T1000 (cell line): ENCODE data around the gene EVA1A.
A peak's percentile ranks its signal among the peaks of the same experiment; 100 is the strongest.

Experiments used
- DNase-seq: peaks from one replicate; lab custom pipeline; 2025; ENCODE audit warnings: mixed read lengths; lab: John Stamatoyannopoulos, UW

Gene EVA1A, protein sequence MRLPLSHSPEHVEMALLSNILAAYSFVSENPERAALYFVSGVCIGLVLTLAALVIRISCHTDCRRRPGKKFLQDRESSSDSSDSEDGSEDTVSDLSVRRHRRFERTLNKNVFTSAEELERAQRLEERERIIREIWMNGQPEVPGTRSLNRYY

DNA sequence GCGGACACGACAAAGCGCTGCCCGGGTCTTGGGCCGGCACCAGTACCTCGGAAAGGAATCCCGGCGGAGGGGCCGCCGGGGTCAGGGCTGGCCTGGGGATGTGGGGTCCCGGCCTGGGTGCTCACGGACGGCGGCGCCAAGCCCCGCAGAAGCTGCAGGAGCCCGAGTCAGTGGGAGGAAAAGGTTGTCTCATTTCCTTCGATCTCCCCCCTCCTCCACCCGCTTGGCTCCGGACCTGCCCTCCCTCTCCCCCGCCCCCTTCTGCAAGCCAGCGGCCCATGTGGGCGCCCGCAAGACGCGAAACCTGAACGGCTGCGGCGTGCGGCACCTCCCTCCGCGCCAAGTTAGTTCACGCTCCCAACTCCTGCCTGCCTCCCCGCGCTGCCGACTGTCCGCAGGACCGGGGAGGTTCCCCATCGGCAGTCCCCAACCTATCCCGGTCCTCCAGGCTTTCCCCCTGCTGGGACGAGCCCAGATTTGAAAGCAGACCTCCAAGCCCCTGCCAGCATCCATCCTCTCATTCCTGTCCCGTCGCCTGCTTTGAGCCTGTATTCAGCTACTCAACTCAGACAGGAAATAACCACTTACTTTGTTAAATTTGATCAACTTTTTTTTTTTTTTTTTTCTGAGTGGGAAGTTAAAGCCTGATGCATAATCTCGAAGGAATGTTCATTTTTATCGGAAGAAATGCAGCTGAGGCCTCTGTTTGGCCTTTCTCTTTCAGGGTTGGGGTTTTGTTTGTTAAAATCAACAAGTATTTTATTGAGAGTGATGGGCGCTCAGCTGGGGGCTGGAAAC is at the start of gene EVA1A:
EVA1A (minus strand) TSS at position 172 of the 798 bp plus-strand sequence. CDS start 42,799 bp downstream, outside the sequence.
- DNase-seq, result peak; percentile 37

DNA sequence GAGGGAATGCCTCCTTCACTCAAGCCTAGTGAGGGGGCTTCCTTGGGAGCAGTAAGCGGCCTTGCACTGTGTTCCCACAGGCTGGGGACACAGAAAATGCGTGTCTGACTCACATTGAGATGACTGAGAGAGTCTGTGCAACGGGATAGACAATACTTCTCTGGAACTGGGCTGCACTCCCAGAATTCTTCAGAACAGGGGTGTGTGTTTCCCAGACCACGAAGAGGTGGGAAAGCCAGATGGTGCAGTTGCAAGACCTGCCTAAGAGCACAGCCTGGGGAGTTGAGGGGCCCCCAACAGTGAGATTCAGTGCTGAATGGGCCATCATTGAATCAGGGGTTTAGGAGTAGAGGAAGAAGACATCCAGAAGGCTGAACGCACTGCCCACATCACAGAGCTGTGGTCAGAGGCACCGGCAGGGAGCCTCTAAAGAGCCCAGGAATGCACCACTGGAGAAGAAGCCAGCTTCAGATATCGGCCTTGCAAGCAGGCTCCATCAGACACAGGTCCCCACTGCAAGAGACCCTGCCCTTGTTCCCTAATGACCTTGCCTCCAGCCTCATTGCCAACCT is 49.3 kb upstream of the EVA1A start:
- no peak for DNase-seq

DNA sequence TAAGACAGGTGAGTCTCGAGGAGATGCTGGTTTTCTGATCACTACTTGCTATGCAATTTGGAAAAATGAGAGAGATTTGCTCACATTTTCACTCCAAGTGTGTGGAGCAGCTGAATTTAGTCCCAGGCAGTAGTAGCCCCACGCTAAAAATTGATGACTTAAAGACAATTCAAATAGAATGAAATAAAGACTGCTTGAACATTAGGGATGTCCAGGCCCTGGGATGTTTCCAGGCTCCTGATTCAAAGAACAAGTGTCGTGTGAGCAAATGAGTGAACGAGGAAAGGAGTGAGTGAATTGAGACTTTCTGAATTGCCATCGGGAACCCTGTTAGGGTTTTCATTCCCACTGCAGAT is 48.6 kb upstream of the EVA1A start:
- no peak for DNase-seq

DNA sequence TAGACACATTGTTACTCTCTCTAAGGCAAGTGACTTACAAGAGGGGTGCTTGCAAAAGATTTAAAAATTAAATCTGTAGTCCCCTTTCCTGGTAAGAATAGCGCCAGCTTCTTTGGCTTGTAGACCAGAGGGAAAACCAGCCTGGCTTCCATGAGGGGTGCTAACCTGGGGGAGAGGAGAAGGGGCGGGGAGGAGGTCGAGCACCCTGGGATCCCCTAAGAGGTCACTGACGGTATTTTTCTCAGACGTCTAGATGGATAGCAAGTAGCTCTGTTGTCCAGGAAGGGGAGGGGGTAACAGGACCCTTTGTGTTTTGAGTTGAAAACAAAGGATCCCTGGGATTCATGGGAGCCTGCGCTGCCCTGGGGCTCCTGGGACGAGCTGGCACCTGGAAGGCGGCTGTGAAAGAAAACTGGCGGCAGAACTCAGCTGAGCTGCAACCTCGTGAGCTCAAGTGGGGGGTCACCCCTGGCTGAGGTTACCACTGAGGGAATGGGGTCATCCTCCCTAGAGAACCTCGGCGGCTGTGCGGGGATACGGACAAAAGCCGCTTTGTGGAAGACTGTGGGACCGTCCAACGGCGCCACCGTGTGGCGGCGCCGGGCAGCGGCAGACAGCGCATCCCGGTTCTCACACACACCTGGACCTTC is 48.1 kb upstream of the EVA1A start:
- peak; percentile 44 for DNase-seq

DNA sequence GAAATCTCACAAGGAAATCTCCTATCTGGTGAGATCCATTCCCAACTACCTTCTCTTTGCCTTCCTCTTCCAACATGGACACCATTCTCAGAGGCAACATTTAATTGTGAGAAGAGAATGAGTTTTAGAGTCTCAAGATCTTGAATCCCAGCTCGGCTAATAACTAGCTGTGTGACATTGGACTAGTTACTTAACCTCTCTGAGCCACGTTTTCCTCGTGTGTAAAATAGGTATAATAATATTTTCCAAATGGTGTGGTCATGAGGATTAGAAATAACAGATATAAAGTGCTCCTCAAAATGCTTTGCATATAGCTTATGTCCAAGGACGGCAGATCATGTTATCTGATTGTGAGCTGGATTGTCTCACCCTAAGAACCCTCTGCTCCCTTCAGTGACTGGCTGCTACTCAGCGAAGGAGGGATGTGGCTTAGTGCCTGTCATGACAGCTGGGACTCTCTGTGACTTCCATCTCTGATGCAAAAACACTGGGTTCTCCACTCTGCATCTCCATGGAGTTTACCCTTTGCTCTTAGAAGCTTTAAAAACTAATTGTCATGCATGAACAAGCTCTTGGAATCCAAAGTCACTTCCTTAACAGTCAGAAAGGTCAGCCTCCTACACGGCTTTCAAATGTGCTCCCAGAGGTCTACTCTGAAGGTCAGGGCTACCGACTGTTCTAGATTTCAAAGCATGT is 47.4 kb upstream of the EVA1A start:
- no peak for DNase-seq

DNA sequence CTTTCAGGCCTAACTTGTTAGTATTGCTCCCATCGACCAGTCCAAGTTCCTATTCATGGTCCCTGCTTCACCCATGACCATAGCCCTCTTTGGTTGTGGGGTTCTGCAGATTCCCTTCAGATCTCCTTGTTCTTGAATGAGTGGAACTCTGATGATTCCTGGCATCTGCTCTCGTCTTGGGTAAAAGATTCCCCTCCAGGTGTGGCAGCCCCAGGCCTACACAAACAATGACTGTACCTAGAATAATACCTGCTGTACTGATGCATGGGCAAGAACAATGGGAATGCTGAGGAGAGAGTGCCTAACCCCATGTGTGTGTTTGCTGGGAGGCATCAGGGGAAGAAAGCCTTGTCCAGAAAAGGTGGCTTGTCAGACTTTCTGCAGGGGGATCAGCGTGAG is 46.7 kb upstream of the EVA1A start:
- no peak for DNase-seq

DNA sequence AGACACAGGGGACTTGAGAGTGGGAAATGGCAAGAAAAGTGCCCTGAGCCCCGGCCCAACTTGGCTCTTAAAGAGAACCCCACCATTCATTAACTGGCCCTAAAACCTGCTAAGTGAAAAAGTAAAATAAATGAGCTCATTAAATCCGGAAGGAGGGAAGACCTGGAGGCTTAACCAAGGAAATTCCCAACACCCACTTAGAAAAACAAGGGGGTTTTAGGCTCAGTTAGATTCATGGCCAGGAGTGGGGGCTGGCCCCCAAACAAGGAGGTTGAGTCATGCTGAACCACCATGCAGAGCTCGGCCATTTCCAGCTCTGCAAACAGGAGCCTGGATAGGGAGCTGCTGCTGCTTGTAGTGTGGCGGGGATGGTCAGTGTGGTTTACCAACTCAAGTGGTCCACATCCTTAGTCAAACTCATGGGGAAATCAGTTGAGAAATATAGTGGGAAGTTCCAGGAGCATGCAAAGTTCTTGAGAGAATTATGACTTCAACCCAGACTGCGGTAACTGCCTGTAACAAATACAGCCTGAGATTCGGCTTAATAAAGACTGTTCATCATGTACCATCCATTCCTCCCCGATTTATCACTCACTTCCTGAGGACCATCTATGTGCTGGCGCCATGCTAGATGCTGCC is 46.1 kb upstream of the EVA1A start:
- no peak for DNase-seq

DNA sequence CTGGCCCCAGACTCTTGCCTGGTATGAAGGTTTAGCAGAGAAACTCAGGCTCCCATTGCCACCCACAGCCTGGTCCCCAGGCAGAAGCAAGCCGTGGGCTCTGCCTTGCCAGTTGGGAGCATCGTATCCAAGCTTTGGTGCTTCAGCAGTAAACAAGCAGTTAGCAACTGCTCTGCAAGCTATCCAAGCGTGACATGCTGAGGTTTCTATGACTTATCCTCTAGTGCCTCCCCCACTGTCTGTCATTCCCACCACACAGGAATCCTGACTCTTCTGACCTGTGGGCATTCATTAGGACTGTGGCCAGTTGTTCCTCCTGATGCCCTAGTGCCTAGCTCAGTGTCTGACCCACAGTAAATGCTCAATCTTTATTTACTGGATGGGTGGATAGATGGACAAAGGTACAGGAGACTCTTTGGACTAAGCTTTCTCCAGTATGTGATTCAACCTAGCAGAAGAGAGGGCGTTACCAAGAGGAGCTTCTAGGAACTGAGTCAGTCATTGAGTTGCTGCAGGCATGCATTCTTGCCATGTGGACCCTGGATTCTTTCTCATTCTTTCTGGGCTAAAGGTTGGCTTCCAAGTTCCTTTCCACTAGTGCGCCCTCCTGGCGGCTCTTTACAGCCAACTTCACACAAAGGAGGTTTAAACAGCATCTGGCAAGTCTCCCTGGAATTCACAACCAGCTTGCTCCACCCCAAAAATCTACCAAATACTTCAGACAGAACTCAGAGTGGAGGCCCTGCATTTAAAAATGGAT is 45.2 kb upstream of the EVA1A start:
- peak; percentile 76 for DNase-seq

DNA sequence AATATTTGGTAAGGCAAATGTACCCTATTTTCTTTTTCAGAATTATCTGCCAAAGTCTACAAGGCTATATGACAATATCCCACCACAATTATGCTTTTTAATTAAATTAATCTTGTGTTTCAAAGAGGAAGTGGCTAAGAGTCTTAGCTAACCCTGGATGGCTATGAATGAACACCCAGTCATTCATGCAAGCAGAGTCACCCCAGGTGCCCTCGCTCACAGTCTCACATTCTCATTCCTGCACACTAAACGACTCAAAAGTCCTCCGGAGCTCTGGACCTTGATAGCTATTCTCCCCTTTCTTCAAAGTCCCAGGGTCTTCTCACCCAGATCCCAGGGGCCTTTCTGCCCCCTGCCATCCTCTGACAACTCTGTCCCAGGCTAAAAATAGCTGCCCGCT is 43.7 kb upstream of the EVA1A start:
- no peak for DNase-seq

DNA sequence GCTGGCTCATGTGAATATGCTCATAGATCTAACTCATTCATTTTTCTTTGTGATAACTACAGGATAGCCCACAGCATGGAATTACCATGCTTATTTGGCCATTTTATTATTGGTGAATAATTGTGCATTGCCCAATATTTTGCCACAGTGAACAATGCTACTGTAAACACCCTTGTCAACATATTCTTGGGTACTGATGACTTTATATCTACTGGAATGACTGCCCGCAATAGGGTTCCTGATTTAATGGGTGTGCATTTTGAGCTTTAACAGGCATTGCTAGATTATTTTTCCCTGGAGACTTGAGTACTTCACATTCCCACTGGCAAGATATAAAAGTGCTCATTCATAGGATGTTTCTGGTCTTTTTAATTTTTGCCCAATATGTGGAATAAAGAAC is 42.7 kb upstream of the EVA1A start:
- DNase-seq, result no peak

DNA sequence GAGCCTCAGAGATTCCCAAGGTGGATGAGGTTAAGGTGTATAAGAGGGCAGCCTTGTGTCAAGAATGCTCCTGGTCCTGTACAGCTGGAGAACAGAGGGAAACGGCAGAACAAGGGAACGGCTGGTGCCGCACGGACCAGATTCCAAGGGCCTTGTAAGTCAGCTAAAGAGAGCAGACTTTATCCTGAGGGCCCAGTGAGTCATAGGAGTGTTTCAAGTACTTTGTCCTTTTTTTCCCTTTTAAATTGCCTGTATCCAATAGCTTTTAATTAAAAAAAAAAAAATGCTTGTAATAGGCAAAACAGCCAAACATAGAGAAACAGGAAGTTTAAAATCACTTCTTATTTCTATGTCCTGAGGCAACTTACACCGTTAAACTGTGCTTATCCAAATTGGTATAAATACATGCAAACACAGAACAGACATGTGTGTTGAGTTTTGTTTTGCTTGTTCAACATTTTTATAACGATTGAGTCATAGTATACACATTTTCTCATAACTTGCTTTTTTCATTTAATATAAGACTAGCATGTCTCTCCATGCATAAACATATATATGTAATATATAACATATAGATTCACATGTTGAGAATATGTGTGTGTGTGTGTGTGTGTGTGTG is 42.1 kb upstream of the EVA1A start:
- DNase-seq, result peak; percentile 58

DNA sequence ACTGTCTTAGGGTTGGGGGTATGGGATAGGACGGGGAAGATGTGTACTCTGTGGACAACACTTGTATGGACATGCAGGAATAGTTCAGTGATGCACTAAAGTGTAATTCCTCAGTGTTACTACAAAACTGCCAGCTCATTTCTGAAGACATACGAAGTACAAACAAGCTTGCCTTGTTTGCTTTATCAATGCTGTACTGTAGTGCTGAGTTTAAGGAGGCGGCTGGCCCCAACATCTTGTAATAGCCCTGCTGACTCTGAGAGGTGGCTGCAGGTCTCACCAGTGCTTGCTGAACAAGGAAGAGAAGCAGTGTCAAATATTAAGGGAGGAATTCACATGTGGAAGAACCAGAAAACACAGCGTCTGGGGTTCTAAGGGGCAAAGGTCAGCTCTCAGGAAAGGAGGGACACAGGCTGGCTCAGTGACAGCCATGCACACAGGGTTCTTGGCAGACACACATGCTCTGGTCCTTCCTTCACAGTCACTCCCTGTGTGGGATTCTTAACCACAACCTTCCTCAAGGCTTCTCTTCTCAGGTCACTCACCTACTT is 39.8 kb upstream of the EVA1A start:
- no peak for DNase-seq

DNA sequence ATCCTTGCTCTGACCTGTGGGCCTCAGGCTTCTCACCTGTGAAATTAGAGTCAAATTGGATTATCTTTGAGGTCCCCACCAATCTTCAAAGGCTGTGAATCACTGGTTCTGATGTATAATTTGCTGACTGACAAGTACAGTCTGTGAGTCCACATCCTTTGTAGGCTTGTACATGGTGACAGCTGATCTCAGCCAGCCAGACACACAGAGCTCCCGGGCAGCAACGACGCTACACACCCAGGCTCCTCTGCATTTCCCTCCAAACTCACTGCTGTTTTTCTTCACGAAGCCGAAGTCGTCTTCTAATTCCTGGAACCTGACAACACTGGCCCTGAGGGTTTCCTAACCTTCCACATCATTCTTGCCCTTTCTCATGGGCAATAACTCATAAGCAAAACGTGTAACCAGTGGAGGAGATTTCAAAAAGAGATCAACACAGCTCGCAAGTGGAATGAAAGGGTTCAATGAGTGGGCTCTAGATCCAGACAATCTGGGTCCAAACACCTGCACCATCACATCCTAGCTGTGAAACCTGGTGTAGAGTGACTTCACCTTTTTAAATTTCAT is 37.9 kb upstream of the EVA1A start:
- no peak for DNase-seq

DNA sequence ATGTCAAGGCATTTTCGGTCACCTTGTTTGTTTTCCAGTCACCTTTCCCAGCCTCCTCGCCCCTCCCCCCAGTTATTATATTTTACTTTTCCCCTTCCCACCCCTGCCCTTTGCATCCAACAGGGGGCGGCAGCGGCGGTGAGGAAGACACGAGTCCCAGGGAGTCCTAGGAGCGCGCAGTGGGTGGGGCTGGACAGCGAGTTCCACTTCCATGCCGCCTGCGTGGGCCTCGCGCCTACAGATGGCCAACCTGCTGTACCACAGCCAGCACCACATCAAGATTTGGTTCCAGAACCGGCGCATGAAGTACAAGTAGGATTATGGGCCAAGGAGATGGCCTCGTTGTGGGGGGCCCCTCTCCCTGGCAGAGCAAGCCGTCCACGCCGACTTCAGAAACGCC is 37.2 kb upstream of the EVA1A start:
- no peak for DNase-seq

DNA sequence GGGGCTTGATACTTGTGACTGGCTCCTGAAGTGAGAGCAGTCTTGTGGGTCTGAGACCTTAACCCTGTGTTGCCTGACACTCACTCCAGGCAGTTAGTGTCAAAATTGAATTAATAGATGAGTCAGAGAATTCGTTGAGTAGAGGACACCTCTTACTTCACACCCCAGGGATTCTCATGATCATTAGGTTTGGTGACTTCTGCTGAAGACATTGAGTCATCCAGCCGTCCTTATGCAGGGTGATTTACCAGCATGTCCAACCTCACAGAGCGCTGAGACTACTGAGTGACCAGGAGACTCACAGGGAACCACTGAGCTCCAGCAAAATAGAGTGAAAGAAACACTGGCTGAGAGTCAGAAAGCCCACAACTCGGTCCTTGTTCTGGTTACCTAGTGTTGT is 36.0 kb upstream of the EVA1A start:
- no peak for DNase-seq

DNA sequence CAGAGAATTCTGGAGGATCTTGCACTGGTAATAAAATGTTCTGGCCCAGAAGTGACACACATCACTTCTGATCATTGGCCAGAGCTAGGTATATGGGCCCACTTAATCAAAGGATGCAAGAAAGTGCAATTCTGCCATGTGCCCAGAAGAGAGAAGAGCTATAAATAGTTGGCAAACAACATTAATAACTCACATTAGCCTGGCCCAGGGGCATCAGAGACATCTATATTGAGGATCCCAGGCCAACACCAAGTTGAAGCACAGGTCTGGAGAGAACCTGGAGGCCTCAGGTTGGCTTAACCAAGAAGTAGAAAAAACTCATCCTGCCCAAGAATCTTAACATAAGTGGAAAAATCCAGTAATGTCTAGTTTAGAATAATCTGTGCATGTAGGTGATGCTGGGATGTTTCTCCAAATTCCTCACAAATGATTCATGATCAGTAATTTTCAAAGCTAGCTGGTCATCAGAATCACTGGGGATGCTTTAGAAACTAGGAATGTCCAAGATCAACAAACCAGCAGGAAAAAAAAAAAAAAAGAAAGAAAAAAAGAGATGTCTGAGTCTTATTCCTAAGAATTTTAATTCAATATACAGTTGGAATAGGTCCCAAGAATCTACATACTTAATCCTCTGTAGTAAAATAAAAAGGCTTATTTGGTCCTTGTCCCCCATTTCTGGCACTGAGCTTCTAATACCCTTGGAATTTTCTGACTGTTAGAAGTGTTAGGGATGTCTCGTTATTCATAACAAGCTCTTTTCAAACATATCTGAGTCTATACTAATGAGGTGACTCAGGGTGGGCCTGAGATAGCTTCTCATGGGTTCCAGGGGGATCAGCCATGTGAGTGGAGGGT is 35.0 kb upstream of the EVA1A start:
- DNase-seq, result no peak

DNA sequence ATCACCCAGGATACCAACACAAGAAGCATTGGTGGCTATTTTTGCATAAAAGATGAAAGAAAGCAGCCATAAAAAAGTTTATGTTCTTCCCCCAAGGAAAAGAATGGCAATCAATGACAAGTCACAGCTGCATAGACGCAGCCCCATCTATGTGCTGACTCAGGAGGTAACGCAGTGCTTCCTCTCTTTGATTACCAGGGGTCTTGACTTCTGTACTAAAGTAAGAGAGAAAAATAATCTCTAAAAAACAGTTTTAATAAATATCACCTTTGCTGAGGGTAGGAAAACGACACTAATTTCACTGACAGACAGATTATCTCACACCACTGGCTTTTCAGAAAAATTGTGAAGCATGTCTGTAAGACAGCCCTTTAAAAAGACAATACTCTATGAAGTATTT is 33.9 kb upstream of the EVA1A start:
- no peak for DNase-seq

DNA sequence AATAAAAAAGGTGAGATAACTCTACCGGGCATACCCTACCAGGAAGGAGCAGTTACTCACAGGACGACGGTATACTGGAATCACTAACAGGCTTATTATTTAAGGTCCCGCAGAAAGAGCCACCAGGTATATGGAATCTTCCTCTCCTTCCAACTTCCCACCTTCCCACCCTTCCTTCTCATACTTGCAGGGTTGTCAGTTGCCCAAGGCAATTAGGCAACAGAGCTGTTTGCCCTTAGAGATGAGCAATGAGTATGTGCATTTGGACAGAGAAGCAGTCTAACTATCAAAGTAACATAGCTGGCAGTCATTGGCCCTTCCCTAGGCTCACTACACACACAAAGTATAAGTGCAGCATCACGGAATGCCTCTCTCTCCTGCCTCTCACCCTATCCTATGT is 32.1 kb upstream of the EVA1A start:
- DNase-seq, result no peak

DNA sequence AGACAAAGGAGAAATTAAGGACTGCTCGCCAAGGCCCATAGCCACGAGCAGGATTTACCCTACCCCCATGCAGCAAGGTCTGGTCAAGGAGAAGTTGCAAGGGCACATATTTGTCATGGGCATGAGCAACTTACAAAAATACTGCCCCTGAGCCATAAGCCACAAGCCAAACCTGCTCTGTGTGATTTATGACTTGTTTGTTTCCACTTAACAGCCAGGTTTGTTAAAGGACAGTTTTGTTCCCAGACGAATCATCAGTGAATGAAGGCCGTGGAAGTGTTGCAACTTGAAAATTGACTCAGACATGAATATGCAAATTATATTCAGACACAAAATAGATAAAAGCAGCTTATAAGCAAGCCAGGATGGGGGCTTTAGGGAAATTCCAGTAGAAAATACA is 31.3 kb upstream of the EVA1A start:
- DNase-seq, result no peak
